Tibial nerve (tissue), 4 donors: ENCODE measurements around the gene CARD11.

ENCODE experiments used
- CTCF ChIP-seq, 5 experiments: fragments of 200-600 bp in 3 of 5; fragments of 450-650 bp in 2 of 5; sonication (generic) in 3 of 5; IDR thresholded peaks; one replicate each; pipeline ENCODE4 v1.5.1; 2016 to 2019; ENCODE audit warnings: antibody characterized with exemption in 5 of 5, mild to moderate bottlenecking in 3 of 5, moderate library complexity in 2 of 5
- EP300 ChIP-seq, 2 donors: sonication (generic); formaldehyde crosslinking; IDR thresholded peaks; one replicate each; pipeline ENCODE4 v1.6.1; 2017; ENCODE audit warnings: antibody characterized with exemption in 2 of 2, mild to moderate bottlenecking in 1 of 2

- TF ChIP-seq CTCF (IDR thresholded peaks at IDR 0.05): no peak
- TF ChIP-seq EP300 (IDR thresholded peaks at IDR 0.05): no peak
Observed at GRCh38 chr7:3034591-3035150, 9.0 kb downstream of the CARD11 start.
